LNCaP clone FGC (cell line): ENCODE measurements around the gene IGLL1.

Source experiments
- DNase-seq: peaks from one replicate; pipeline ENCODE4 v3.0.0-alpha.2; 2011; ENCODE audit warnings: low read depth
- H3K4me3 ChIP-seq: 2 replicates; pipeline ENCODE4 v1.5.1; 2011; ENCODE audit warnings: mild to moderate bottlenecking, low read depth, low read length, control low read depth
- CTCF ChIP-seq: IDR thresholded peaks from 2 replicates; pipeline ENCODE4 v1.5.1; 2012; ENCODE audit warnings: mild to moderate bottlenecking; ENCODE audit not compliant: control insufficient read depth, insufficient read depth; ENCODE audit errors: extremely low read depth

Gene IGLL1

GRCh38 chr22:23556026-23556620 is 24.0 kb downstream of the IGLL1 start:
- no peak for DNase-seq
- no peak for TF ChIP-seq CTCF
- no peak overlapping the region for H3K4me3 ChIP-seq

GRCh38 chr22:23555118-23555517 is 25.0 kb downstream of the IGLL1 start:
- DNase-seq, result no peak
- no peak overlapping the region for H3K4me3 ChIP-seq
- no peak for TF ChIP-seq CTCF

- no peak for TF ChIP-seq CTCF
- no peak overlapping the region for H3K4me3 ChIP-seq
- no peak for DNase-seq
Measured at GRCh38 chr22:23553924-23554870, 25.9 kb downstream of the IGLL1 start.

- TF ChIP-seq CTCF, result no peak
- DNase-seq, result no peak
- H3K4me3 ChIP-seq, result no peak overlapping the region
Measured at GRCh38 chr22:23553438-23553837, 26.7 kb downstream of the IGLL1 start.

GRCh38 chr22:23552573-23552972 is 27.5 kb downstream of the IGLL1 start:
- no peak overlapping the region for H3K4me3 ChIP-seq
- no peak for DNase-seq
- no peak for TF ChIP-seq CTCF

- TF ChIP-seq CTCF, result no peak
- no peak for DNase-seq
- no peak overlapping the region for H3K4me3 ChIP-seq
Measured at GRCh38 chr22:23551385-23551784, 28.7 kb downstream of the IGLL1 start.
